ENCODE results near the gene SLC2A8.

Gene SLC2A8

GRCh38 chr9:127438394-127438793 lies 41.4 kb downstream of the SLC2A8 start:
- TF ChIP-seq CTCF (IDR thresholded peaks at IDR 0.05; ENCODE audit: extremely low read depth, insufficient read depth, missing control alignments) = no peak
- in situ Hi-C loops (cut with MboI; ENCODE audit: low pct_unique_long_range_greater_than_20kb, low sequenced_read_pairs, unreplicated experiment) = no loop called here
- DNase-seq (ENCODE audit: low spot score) = no peak

- no peak for TF ChIP-seq CTCF (IDR thresholded peaks at IDR 0.05; ENCODE audit: extremely low read depth, insufficient read depth, missing control alignments)
- in situ Hi-C loops (cut with MboI; ENCODE audit: low pct_unique_long_range_greater_than_20kb, low sequenced_read_pairs, unreplicated experiment) = no loop called here
- no peak for DNase-seq (ENCODE audit: low spot score)
These were observed 47.4 kb downstream of the SLC2A8 start for GRCh38 chr9:127444283-127444920.

- in situ Hi-C loops (cut with MboI; ENCODE audit: low pct_unique_long_range_greater_than_20kb, low sequenced_read_pairs, unreplicated experiment) = no loop called here
- no peak for TF ChIP-seq CTCF (IDR thresholded peaks at IDR 0.05; ENCODE audit: extremely low read depth, insufficient read depth, missing control alignments)
- no peak for DNase-seq (ENCODE audit: low spot score)
These were observed 48.2 kb downstream of the SLC2A8 start for GRCh38 chr9:127444921-127445850.

- TF ChIP-seq CTCF (IDR thresholded peaks at IDR 0.05; ENCODE audit: extremely low read depth, insufficient read depth, missing control alignments) = no peak
- DNase-seq (ENCODE audit: low spot score) = no peak
These were observed 49.1 kb downstream of the SLC2A8 start for GRCh38 chr9:127445851-127446712.

GRCh38 chr9:127446713-127447415 lies 49.9 kb downstream of the SLC2A8 start:
- in situ Hi-C loops (cut with MboI; ENCODE audit: low pct_unique_long_range_greater_than_20kb, low sequenced_read_pairs, unreplicated experiment) = no loop called here
- no peak for TF ChIP-seq CTCF (IDR thresholded peaks at IDR 0.05; ENCODE audit: extremely low read depth, insufficient read depth, missing control alignments)
- DNase-seq (ENCODE audit: low spot score) = no peak

More at GRCh38 chr9:127445851-127446712, 49.1 kb downstream of the SLC2A8 start:
- in situ Hi-C loops (cut with MboI; ENCODE audit: low pct_unique_long_range_greater_than_20kb, low sequenced_read_pairs, unreplicated experiment) = no loop called here
